Type B pancreatic cell (in vitro differentiated cells): ENCODE results near the gene SLC35F4. TPM values are rescaled to one million over a fixed set of nuclear protein-coding genes. Genes with fewer than 3 reads are reported as not detected.

Experiments used
- DNase-seq: peaks from one replicate; pipeline ENCODE4 v3.0.0; 2021; ENCODE audit warnings: mixed read lengths; ENCODE audit not compliant: unreplicated experiment; ENCODE audit errors: extremely low spot score
- H3K27ac Mint-ChIP-seq: 2 replicates; pipeline ENCODE4 v1.8.0; 2021; ENCODE audit warnings: mild to moderate bottlenecking, mixed read lengths
- H3K27me3 Mint-ChIP-seq: 2 replicates; pipeline ENCODE4 v1.8.0; 2021; ENCODE audit warnings: mixed read lengths
- H3K36me3 Mint-ChIP-seq: 2 replicates; pipeline ENCODE4 v1.8.0; 2021; ENCODE audit warnings: mixed read lengths
- H3K4me1 Mint-ChIP-seq: one replicate; pipeline ENCODE4 v1.8.0; 2021; ENCODE audit warnings: mixed read lengths; ENCODE audit not compliant: unreplicated experiment
- H3K4me3 Mint-ChIP-seq: 2 replicates; pipeline ENCODE4 v1.8.0; 2021; ENCODE audit warnings: mild to moderate bottlenecking, mixed read lengths
- H3K9me3 Mint-ChIP-seq: 2 replicates; pipeline ENCODE4 v1.8.0; 2021; ENCODE audit warnings: mixed read lengths
- total RNA-seq: library from RNA; stranded (reverse); gene quantifications from 2 replicates; pipeline ENCODE4 v1.2.1, GENCODE V29; 2021; ENCODE audit warnings: low replicate concordance
- TF ChIP-seq, protein P1 (sequence below): fragments of 200-600 bp; sonication (generic); conservative IDR thresholded peaks from 2 replicates; pipeline ENCODE4 v1.5.0; 2021; ENCODE audit warnings: antibody characterized with exemption, mild to moderate bottlenecking

Gene SLC35F4
- total RNA-seq, 1 donor from 2014 or later, result 2.1 TPM

DNA sequence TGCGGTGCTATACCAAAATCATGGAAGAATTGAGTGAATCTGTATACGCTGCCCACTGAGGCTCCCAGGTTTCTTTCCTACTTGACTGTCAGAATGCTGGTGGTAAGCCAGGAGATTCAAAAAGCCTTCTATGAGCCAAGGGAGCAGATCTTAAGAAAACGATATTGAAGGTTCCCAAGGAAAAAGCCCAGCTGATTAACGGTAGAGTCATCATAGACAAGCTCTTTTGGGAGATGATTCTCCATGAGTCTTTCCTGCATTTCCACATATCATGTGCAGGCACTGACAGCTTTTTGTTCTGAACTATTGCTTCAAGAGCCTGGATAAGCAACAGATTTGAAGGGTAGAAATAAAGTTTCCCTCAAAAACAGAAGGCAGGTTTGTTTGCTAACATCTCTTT, 17.5 kb downstream of the SLC35F4 start:
- TF ChIP-seq, protein P1, sequence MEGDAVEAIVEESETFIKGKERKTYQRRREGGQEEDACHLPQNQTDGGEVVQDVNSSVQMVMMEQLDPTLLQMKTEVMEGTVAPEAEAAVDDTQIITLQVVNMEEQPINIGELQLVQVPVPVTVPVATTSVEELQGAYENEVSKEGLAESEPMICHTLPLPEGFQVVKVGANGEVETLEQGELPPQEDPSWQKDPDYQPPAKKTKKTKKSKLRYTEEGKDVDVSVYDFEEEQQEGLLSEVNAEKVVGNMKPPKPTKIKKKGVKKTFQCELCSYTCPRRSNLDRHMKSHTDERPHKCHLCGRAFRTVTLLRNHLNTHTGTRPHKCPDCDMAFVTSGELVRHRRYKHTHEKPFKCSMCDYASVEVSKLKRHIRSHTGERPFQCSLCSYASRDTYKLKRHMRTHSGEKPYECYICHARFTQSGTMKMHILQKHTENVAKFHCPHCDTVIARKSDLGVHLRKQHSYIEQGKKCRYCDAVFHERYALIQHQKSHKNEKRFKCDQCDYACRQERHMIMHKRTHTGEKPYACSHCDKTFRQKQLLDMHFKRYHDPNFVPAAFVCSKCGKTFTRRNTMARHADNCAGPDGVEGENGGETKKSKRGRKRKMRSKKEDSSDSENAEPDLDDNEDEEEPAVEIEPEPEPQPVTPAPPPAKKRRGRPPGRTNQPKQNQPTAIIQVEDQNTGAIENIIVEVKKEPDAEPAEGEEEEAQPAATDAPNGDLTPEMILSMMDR, result no peak
- Mint-ChIP-seq H3K27ac (no peak overlapping the region), H3K4me1 (peaks cover 8% of the 10 kb centered on the region), H3K36me3 (no peaks in the 10 kb centered on the region), H3K4me3 (no peak overlapping the region), H3K27me3 (peaks cover 3% of the 10 kb centered on the region), H3K9me3 (no peaks in the 10 kb centered on the region)
- DNase-seq, result no peak

DNA sequence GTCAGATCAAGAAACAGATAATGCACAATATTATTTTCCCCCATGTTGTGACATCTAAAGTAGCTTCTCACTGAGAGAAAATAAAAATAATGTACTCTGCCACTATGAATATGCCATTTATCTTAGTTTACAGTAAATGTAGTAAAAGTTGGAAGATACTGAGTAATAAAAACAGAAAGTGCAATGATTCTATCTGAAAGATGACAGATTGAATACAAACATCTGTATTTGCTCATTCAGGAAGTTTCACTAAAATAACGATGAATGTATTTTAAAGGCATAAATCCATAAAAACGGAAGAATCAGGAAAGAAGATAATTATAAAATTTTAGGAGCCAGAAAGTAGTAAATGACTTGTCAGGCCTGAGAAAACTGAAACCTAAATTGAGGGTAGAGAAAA, 18.2 kb downstream of the SLC35F4 start:
- H3K4me1 Mint-ChIP-seq, result peaks cover 8% of the 10 kb centered on the region
- H3K36me3 Mint-ChIP-seq, result no peaks in the 10 kb centered on the region
- DNase-seq, result no peak
- no peak overlapping the region for H3K27ac Mint-ChIP-seq
- H3K9me3 Mint-ChIP-seq, result no peaks in the 10 kb centered on the region
- TF ChIP-seq, protein P1, result no peak
- H3K27me3 Mint-ChIP-seq, result peaks cover 9% of the 10 kb centered on the region
- H3K4me3 Mint-ChIP-seq, result no peak overlapping the region

DNA sequence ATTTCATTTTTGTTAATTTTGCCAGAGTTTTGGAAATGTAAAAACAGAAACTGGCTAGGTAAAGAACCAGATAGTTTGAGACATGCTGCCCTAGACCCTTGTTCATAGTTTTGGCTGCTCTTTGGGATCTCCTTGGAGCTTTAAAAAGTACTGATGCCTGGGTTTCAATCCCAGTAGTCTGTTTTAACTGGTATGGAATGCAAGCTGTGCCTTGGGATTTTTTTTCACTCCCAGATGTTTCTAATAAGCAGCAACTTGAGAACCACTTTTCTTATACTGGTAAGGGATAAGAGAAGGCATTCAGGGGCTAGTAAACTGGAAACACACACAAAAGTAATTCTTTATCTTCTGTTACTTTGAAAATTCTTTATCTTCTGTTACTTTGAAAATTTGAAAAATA, 18.8 kb downstream of the SLC35F4 start:
- Mint-ChIP-seq H3K4me3 (no peak overlapping the region), H3K27ac (no peak overlapping the region), H3K36me3 (no peaks in the 10 kb centered on the region), H3K9me3 (no peaks in the 10 kb centered on the region), H3K27me3 (peaks cover 9% of the 10 kb centered on the region), H3K4me1 (peaks cover 8% of the 10 kb centered on the region)
- DNase-seq, result no peak
- TF ChIP-seq, protein P1, result no peak

DNA sequence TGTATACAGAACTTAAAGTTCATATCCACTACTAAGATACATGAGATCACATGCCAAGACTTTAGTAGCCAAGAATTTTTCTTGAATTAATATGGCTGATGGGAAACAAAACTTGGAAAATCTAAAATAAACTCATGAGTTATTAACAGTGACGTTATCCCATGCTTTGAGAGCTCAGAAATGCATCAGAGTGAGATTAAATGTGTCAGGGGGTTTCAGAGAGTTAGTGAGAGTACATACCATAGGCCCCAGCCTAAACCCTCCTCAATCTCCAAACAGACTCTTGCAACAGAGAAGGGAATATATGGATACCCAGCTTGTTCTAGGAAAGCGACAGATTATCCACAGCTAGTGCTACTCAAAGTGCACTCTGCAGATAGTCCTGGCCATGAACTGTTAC, 19.3 kb downstream of the SLC35F4 start:
- Mint-ChIP-seq H3K27me3 (peaks cover 9% of the 10 kb centered on the region), H3K9me3 (no peaks in the 10 kb centered on the region), H3K27ac (no peak overlapping the region), H3K4me3 (no peak overlapping the region), H3K4me1 (peaks cover 8% of the 10 kb centered on the region), H3K36me3 (no peaks in the 10 kb centered on the region)
- DNase-seq, result no peak
- TF ChIP-seq, protein P1, result no peak

DNA sequence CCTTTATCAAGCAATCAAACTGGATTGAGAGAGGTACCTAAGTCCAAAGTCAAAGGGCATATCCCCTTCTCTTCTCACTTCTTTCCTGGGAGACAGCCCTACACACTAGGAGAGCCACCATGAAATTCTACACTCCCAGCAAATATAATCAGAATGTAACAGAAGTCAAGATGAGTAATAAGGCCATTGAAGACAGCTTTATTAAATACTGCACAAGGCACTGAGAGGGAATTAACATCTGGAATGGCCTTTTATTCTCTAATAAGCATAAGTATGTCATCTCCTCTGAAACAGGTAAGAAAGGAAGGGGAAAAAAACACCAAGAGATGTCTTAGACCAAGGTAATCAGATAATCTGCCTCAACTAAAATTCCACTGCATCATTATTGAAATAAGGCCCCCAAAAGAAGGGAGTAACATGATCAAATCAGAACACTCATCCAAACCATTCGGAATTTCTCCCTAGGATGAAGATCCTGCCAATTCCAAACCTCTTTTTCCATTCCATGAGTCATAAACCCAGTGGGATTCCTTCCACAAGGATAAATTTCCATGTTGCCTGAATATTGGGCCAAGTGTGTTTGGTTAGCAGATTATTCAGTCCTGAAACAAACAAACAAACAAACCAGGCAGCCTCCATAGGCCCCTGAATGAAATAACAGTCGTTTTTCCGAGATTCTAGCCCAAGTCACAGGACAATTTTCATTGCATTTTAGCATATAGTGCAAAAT, 19.9 kb downstream of the SLC35F4 start:
- Mint-ChIP-seq H3K4me1 (peaks cover 8% of the 10 kb centered on the region), H3K27ac (no peak overlapping the region), H3K9me3 (no peaks in the 10 kb centered on the region), H3K36me3 (no peaks in the 10 kb centered on the region), H3K27me3 (peaks cover 9% of the 10 kb centered on the region), H3K4me3 (no peak overlapping the region)
- DNase-seq, result no peak
- TF ChIP-seq, protein P1, result no peak

DNA sequence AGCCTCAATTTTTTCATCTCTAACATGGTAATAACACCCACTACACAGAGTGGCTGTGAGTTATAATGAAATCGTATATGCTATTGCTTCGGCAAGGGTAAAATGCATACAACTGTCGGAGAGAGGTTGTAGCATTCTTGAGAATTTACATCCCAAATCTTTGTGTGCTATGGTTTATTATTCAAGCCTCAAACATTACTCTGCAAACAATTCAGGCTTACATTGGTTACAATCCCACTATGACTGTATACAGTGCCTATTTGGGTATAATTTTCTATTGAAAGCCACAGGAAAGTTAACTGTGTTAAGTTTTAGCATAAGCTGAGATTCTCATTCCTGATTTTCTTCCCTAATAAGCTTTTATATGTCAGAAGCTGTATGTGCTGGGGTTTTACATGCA, 20.6 kb downstream of the SLC35F4 start:
- peaks cover 8% of the 10 kb centered on the region for H3K4me1 Mint-ChIP-seq
- H3K9me3 Mint-ChIP-seq, result no peaks in the 10 kb centered on the region
- H3K27me3 Mint-ChIP-seq, result peaks cover 9% of the 10 kb centered on the region
- no peak for DNase-seq
- H3K4me3 Mint-ChIP-seq, result no peak overlapping the region
- H3K36me3 Mint-ChIP-seq, result no peaks in the 10 kb centered on the region
- H3K27ac Mint-ChIP-seq, result no peak overlapping the region
- TF ChIP-seq, protein P1, result no peak
